ENCODE results near the gene LRP4. TPM values are rescaled to one million over a fixed set of nuclear protein-coding genes. Genes with fewer than 3 reads are reported as not detected.

The LRP4 gene
- total and polyA plus RNA-seq, 2 of the 4 experiments (the other 2 are of a cell fraction) = 4.1 to 5.8 TPM

DNA sequence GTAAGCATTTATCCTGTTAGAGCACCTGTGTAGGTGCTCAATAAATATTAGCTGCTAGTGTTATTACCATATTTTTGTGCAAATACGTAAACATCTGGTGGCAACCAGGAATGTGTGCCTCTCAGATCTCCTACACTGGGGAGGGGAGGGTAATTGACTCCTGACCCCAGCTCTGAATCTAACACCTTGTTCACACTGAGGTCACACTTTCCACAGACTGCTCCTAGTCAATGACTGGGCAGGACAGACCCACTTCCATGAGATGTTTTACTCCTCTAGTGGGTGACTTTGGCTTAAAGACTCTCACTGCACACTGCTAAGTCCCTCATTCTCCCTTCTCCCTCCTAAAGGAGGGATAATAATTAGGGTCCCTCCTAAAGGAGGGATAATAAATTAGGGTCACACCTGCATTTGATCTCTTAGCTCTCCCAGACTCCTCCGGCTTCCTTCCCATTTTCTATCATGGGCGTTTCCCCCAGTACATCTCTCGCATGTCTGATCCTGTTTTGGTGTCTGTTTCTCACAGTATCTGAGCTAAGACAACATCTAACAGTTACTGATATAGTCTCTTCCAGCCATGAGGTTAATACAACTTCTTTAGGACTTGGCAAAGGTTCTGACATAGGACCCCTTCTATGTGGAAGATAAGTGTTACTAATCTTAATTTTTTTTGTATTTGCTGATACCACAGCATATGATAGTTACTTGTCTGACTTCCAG lies 26.2 kb upstream of the LRP4 start (continued):
- TF ChIP-seq MAFK (IDR thresholded peaks at IDR 0.05; ENCODE audit: low read depth, low read length) = no peak

DNA sequence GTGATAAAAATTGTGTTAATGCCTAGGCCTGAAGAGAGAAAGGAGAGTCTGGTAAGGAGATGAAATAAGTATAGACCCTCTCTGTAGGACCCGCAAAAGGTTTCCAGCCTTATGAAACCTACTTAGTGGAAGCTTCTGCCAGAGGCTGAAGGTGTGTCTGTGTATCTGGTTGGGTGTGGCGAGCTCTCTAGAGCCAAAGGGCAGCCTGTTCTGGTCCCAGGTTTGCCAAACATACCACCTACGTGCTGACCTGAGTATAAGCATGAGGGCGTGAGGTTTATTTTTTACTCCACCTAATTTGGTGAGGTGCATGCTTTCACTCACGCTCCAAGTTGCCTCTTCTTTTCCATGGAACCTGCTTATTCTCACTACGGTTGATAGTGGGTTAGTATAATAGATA lies 23.8 kb upstream of the LRP4 start:
- Histone ChIP-seq H3K4me1 (ENCODE audit: control insufficient read depth, insufficient read depth, low read length) (no peaks in the 10 kb centered on the region; the same call in 1 of the 2 replicates), H3K14ac (replicated peaks; ENCODE audit: low read depth, low read length) (no peak overlapping the region), H3K4me2 (ENCODE audit: low read depth, low read length) (no peak overlapping the region), H4K91ac (ENCODE audit: insufficient read depth, low read depth, low read length) (no peak overlapping the region), H2BK20ac (ENCODE audit: low read depth, low read length) (no peak overlapping the region), H3K4ac (ENCODE audit: low read depth, low read length) (no peak overlapping the region), H3K9me3 (ENCODE audit: control insufficient read depth, insufficient read depth, low read length) (no peaks in the 10 kb centered on the region), H3K23ac (ENCODE audit: low read depth, low read length) (no peak overlapping the region), H2AK5ac (ENCODE audit: low read depth, low read length) (no peak overlapping the region), H4K5ac (ENCODE audit: low read depth, low read length) (no peak overlapping the region), H3K18ac (ENCODE audit: low read depth, low read length) (no peak overlapping the region), H3K9me1 (ENCODE audit: insufficient read depth, low read length) (no peaks in the 10 kb centered on the region), H2BK120ac (ENCODE audit: low read depth, low read length) (no peak overlapping the region), H3K27me3 (ENCODE audit: control insufficient read depth, insufficient read depth, low read length) (no peaks in the 10 kb centered on the region), H3K36me3 (ENCODE audit: control insufficient read depth, insufficient read depth, low read length) (no peaks in the 10 kb centered on the region; the same call in 1 of the 2 replicates), H2BK5ac (ENCODE audit: low read depth, low read length, poor library complexity, severe bottlenecking) (no peak overlapping the region), H4K8ac (ENCODE audit: low read depth in 2 of 2, low read length in 2 of 2) (no peak overlapping the region), H3K56ac (ENCODE audit: extremely low read depth, insufficient read depth, low read length) (no peak overlapping the region), H2AK9ac (replicated peaks; ENCODE audit: low read depth, low read length, poor library complexity) (no peak overlapping the region), H3K79me1 (ENCODE audit: low read depth in 1 of 2, low read length in 2 of 2) (peaks cover 13 to 14% of the 10 kb centered on the region in 2 experiments), H2AFZ (replicated peaks; ENCODE audit: low read length, poor library complexity) (no peak overlapping the region), H3K9ac (ENCODE audit: low read depth, low read length) (no peak overlapping the region), H2BK15ac (ENCODE audit: low read depth, low read length) (no peak overlapping the region), H3K27ac (ENCODE audit: insufficient read depth, low read length) (no peak overlapping the region), H4K20me1 (ENCODE audit: insufficient read depth, low read length) (no peaks in the 10 kb centered on the region), H3K4me3 (ENCODE audit: insufficient read depth, low read depth, low read length) (no peak overlapping the region)
- dilution Hi-C loops (cut with HindIII; ENCODE audit: low sequenced_read_pairs, unreplicated experiment) = no loop called here
- ChIA-PET CTCF (no interaction called here), POLR2A (ENCODE audit: unreplicated experiment) (no interaction called here)
- no TSS peak for BruUV-seq (replicated peaks)
- WGBS, 2 experiments (ENCODE audit: extremely low coverage in 2 of 2, insufficient read length in 1 of 2) = no CpG with 5 or more reads among the region's 6 CpGs
- TF ChIP-seq, protein P1, sequence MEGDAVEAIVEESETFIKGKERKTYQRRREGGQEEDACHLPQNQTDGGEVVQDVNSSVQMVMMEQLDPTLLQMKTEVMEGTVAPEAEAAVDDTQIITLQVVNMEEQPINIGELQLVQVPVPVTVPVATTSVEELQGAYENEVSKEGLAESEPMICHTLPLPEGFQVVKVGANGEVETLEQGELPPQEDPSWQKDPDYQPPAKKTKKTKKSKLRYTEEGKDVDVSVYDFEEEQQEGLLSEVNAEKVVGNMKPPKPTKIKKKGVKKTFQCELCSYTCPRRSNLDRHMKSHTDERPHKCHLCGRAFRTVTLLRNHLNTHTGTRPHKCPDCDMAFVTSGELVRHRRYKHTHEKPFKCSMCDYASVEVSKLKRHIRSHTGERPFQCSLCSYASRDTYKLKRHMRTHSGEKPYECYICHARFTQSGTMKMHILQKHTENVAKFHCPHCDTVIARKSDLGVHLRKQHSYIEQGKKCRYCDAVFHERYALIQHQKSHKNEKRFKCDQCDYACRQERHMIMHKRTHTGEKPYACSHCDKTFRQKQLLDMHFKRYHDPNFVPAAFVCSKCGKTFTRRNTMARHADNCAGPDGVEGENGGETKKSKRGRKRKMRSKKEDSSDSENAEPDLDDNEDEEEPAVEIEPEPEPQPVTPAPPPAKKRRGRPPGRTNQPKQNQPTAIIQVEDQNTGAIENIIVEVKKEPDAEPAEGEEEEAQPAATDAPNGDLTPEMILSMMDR (conservative IDR thresholded peaks at IDR 0.05; ENCODE audit: low read depth, low read length) = no peak
- no peak for TF ChIP-seq SMC3 (IDR thresholded peaks at IDR 0.05; ENCODE audit: low read depth, low read length)
- no peak for DNase-seq
- intact Hi-C loops (cut with micrococcal nuclease) = no loop called here
- in situ Hi-C loops (cut with MboI; ENCODE audit: low sequenced_read_pairs) = no loop called here
- ATAC-seq (ENCODE audit: low read depth) = no peak
